Ectodermal cell (in vitro differentiated cells): ENCODE results near the gene LDLRAD3.
"Not testable (repeated sequence)": the region's sequence is repeated elsewhere in the genome, so short reads cannot be mapped to it uniquely, and the experiment has no call there.

Experiments used
- H3K27ac ChIP-seq: 2 replicates; pipeline ENCODE4 v1.7.0; 2013; ENCODE audit warnings: mild to moderate bottlenecking, low read depth, low read length; ENCODE audit not compliant: insufficient read depth, poor library complexity, severe bottlenecking
- H3K27me3 ChIP-seq: 2 replicates; pipeline ENCODE4 v1.7.0; 2013; ENCODE audit warnings: mild to moderate bottlenecking, low read length; ENCODE audit not compliant: insufficient read depth, control insufficient read depth, poor library complexity, severe bottlenecking
- H3K36me3 ChIP-seq: one replicate; pipeline ENCODE4 v1.7.0; 2013; ENCODE audit warnings: low read length; ENCODE audit not compliant: control insufficient read depth, insufficient read depth
- H3K4me1 ChIP-seq: one replicate; pipeline ENCODE4 v1.7.0; 2013; ENCODE audit warnings: low read length; ENCODE audit not compliant: control insufficient read depth, insufficient read depth
- H3K4me3 ChIP-seq: 2 replicates; pipeline ENCODE4 v1.7.0; 2013; ENCODE audit warnings: low read depth, low read length, control low read depth; ENCODE audit not compliant: insufficient read depth
- H3K9me3 ChIP-seq: 2 replicates; pipeline ENCODE4 v1.7.0; 2013; ENCODE audit warnings: mild to moderate bottlenecking, low read length, moderate library complexity; ENCODE audit not compliant: control insufficient read depth
- WGBS, 2 experiments: methylation state at CpG; one replicate each; pipeline ENCODE4 v1.1.7; 2013; ENCODE audit warnings: missing lambda C conversion rate in 2 of 2; 5-methylcytosine and 5-hydroxymethylcytosine counted together

The LDLRAD3 gene

GRCh38 chr11:35911013-35911412, 32.8 kb upstream of the LDLRAD3 start:
- Histone ChIP-seq H3K36me3 (no peaks in the 10 kb centered on the region), H3K27ac (no peak overlapping the region), H3K9me3 (no peaks in the 10 kb centered on the region), H3K4me3 (no peak overlapping the region), H3K4me1 (no peaks in the 10 kb centered on the region), H3K27me3 (no peaks in the 10 kb centered on the region)
- 92 to 95% methylated on average over 6 of the region's 6 CpGs for WGBS, 2 experiments

- Histone ChIP-seq H3K4me3 (no peak overlapping the region), H3K27me3 (no peaks in the 10 kb centered on the region), H3K4me1 (no peaks in the 10 kb centered on the region), H3K36me3 (no peaks in the 10 kb centered on the region), H3K9me3 (no peaks in the 10 kb centered on the region), H3K27ac (no peak overlapping the region)
- WGBS, 2 experiments = 86 to 87% methylated on average over 1 of the region's 1 CpG
Observed at GRCh38 chr11:35911616-35912165, 32.2 kb upstream of the LDLRAD3 start.

GRCh38 chr11:35912436-35912835, 31.4 kb upstream of the LDLRAD3 start:
- not testable (repeated sequence) for H3K4me3 ChIP-seq, H3K36me3 ChIP-seq, H3K27ac ChIP-seq, H3K27me3 ChIP-seq, H3K4me1 ChIP-seq, H3K9me3 ChIP-seq
- WGBS, 2 experiments = 88% methylated on average over 7 of the region's 7 CpGs

GRCh38 chr11:35912883-35913624, 30.8 kb upstream of the LDLRAD3 start:
- Histone ChIP-seq H3K36me3 (no peaks in the 10 kb centered on the region), H3K27me3 (no peaks in the 10 kb centered on the region), H3K27ac (no peak overlapping the region), H3K4me1 (no peaks in the 10 kb centered on the region), H3K9me3 (no peaks in the 10 kb centered on the region), H3K4me3 (no peak overlapping the region)

GRCh38 chr11:35914816-35915215, 29.0 kb upstream of the LDLRAD3 start:
- H3K27me3 ChIP-seq = no peaks in the 10 kb centered on the region
- no peaks in the 10 kb centered on the region for H3K36me3 ChIP-seq
- no peak overlapping the region for H3K4me3 ChIP-seq
- no peak overlapping the region for H3K27ac ChIP-seq
- peaks cover 10% of the 10 kb centered on the region for H3K4me1 ChIP-seq
- WGBS, 2 experiments = 89 to 95% methylated on average over 3 of the region's 3 CpGs
- no peaks in the 10 kb centered on the region for H3K9me3 ChIP-seq

- Histone ChIP-seq H3K9me3 (no peaks in the 10 kb centered on the region), H3K27me3 (no peaks in the 10 kb centered on the region), H3K4me3 (no peak overlapping the region), H3K27ac (no peak overlapping the region), H3K4me1 (peaks cover 18% of the 10 kb centered on the region), H3K36me3 (no peaks in the 10 kb centered on the region)
- 95 to 96% methylated on average over 1 of the region's 1 CpG for WGBS, 2 experiments
Observed at GRCh38 chr11:35916270-35916669, 27.6 kb upstream of the LDLRAD3 start.

GRCh38 chr11:35917676-35918075, 26.2 kb upstream of the LDLRAD3 start:
- peaks cover 18% of the 10 kb centered on the region for H3K4me1 ChIP-seq
- no peaks in the 10 kb centered on the region for H3K27me3 ChIP-seq
- 88 to 90% methylated on average over 4 of the region's 4 CpGs for WGBS, 2 experiments
- H3K36me3 ChIP-seq = no peaks in the 10 kb centered on the region
- no peak overlapping the region for H3K4me3 ChIP-seq
- H3K27ac ChIP-seq = no peak overlapping the region
- no peaks in the 10 kb centered on the region for H3K9me3 ChIP-seq

GRCh38 chr11:35918716-35919115, 25.1 kb upstream of the LDLRAD3 start:
- peaks cover 18% of the 10 kb centered on the region for H3K4me1 ChIP-seq
- peak overlapping the region; percentile 81 for H3K27ac ChIP-seq
- WGBS, 2 experiments = 93 to 100% methylated on average over 2 of the region's 2 CpGs
- no peaks in the 10 kb centered on the region for H3K27me3 ChIP-seq
- H3K4me3 ChIP-seq = no peak overlapping the region
- no peaks in the 10 kb centered on the region for H3K9me3 ChIP-seq
- H3K36me3 ChIP-seq = no peaks in the 10 kb centered on the region

- Histone ChIP-seq H3K4me1 (peaks cover 18% of the 10 kb centered on the region), H3K36me3 (no peaks in the 10 kb centered on the region), H3K9me3 (no peaks in the 10 kb centered on the region), H3K27me3 (no peaks in the 10 kb centered on the region), H3K27ac (peak overlapping the region; percentile 81), H3K4me3 (no peak overlapping the region)
- 50 to 59% methylated on average over 3 of the region's 3 CpGs for WGBS, 2 experiments
Observed at GRCh38 chr11:35919244-35919643, 24.6 kb upstream of the LDLRAD3 start.

GRCh38 chr11:35923452-35923851, 20.4 kb upstream of the LDLRAD3 start:
- WGBS, 2 experiments = 70 to 71% methylated on average over 4 of the region's 4 CpGs
- Histone ChIP-seq H3K4me3 (no peak overlapping the region), H3K9me3 (no peaks in the 10 kb centered on the region), H3K36me3 (no peaks in the 10 kb centered on the region), H3K4me1 (peaks cover 21% of the 10 kb centered on the region), H3K27me3 (no peaks in the 10 kb centered on the region), H3K27ac (no peak overlapping the region)
